SH-SY5Y (cell line): ENCODE results near the gene MRPS18B.

Experiments
- GATA2 ChIP-seq: IDR thresholded peaks from 2 replicates; pipeline ENCODE4 v1.6.1; 2011; ENCODE audit warnings: mild to moderate bottlenecking, low read depth, low read length
- GATA3 ChIP-seq: IDR thresholded peaks from 2 replicates; pipeline ENCODE4 v1.6.1; 2011; ENCODE audit warnings: low read depth, mild to moderate bottlenecking, low read length, moderate library complexity

DNA sequence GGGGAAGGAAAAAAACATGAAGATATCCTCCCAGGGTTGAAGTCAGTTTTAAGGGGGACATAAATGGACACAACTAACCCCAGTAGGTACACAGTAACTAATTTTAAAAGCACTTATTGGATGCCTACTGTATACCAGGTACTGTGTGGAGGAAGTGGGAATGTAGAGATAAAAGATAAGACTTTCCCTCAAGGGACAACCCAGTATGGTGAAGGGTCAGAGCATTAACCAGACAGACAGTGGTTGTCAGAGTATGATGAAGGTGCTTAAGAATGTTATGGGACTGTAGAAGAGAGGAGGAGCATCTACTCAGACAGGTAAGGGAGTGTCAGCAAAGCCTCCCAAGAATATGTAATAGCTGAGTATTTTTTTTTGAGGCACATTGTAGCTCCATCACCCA is 45.5 kb upstream of the MRPS18B start:
- TF ChIP-seq GATA3 (no peak), GATA2 (no peak; the same call in 1 of the 2 replicates)
